HEK293 (cell line): ENCODE results near the gene TEX2.

Experiments
- CTCF ChIA-PET: fragments of 350-600 bp; formaldehyde crosslinking; extraction: SDS; loops from one replicate; lab custom pipeline; 2021; ENCODE audit warnings: antibody characterized with exemption; lab: Yijun Ruan, JAX
- POLR2A ChIA-PET: fragments of 300-600 bp; formaldehyde crosslinking; extraction: SDS; loops from one replicate; lab custom pipeline; 2020; ENCODE audit warnings: antibody characterized with exemption, inconsistent platforms; lab: Yijun Ruan, JAX
- H3K27ac ChIP-seq: fragments of 200-500 bp; sonication (Bioruptor generic); 2 replicates; pipeline ENCODE4 v1.5.1; 2014; ENCODE audit warnings: low read depth, low read length, control low read depth, inconsistent platforms; ENCODE audit errors: extremely low read depth
- H3K36me3 ChIP-seq, 2 experiments: fragments of 200-500 bp in 1 of 2; sonication (Bioruptor generic) in 1 of 2; 1 replicate in 1 of 2; 2 replicates in 1 of 2; pipeline ENCODE4 v1.5.1; 2014 to 2017; ENCODE audit warnings: inconsistent platforms in 2 of 2, low read length in 2 of 2; ENCODE audit not compliant: control insufficient read depth in 2 of 2, insufficient read depth in 1 of 2
- H3K4me1 ChIP-seq: fragments of 200-500 bp; sonication (Bioruptor generic); 2 replicates; pipeline ENCODE4 v1.5.1; 2014; ENCODE audit warnings: mild to moderate bottlenecking, low read length, inconsistent platforms; ENCODE audit not compliant: control insufficient read depth, insufficient read depth
- H3K4me3 ChIP-seq: 2 replicates; pipeline ENCODE4 v1.5.1; 2011; ENCODE audit warnings: low read depth, mild to moderate bottlenecking, control low read depth, low read length, moderate library complexity
- H3K9me3 ChIP-seq: fragments of 200-500 bp; sonication (Bioruptor generic); 2 replicates; pipeline ENCODE4 v1.5.1; 2014; ENCODE audit warnings: low read depth, low read length, inconsistent platforms; ENCODE audit not compliant: control insufficient read depth, insufficient read depth
- BCL11B ChIP-seq: fragments of 450-650 bp; formaldehyde crosslinking; IDR thresholded peaks from 2 replicates; pipeline ENCODE4 v1.5.1; 2016; ENCODE audit warnings: low read depth, missing biosample characterization, missing genetic modification characterization
- GLIS1 ChIP-seq: fragments of 450-650 bp; formaldehyde crosslinking; IDR thresholded peaks from 2 replicates; pipeline ENCODE4 v1.5.1; 2016; ENCODE audit warnings: missing biosample characterization, missing genetic modification characterization
- IKZF3 ChIP-seq: fragments of 450-650 bp; IDR thresholded peaks from 2 replicates; pipeline ENCODE4 v1.5.0; 2018; ENCODE audit warnings: missing biosample characterization, mild to moderate bottlenecking, missing genetic modification characterization, moderate library complexity
- SCRT2 ChIP-seq: fragments of 450-650 bp; formaldehyde crosslinking; IDR thresholded peaks from 2 replicates; pipeline ENCODE4 v1.5.1; 2016; ENCODE audit warnings: missing biosample characterization, missing genetic modification characterization
- TSHZ1 ChIP-seq: fragments of 450-650 bp; formaldehyde crosslinking; IDR thresholded peaks from 2 replicates; pipeline ENCODE4 v1.5.1; 2016; ENCODE audit warnings: missing biosample characterization, missing genetic modification characterization, borderline replicate concordance
- ZBTB20 ChIP-seq: fragments of 450-650 bp; formaldehyde crosslinking; IDR thresholded peaks from 2 replicates; pipeline ENCODE4 v1.5.1; 2016; ENCODE audit warnings: missing biosample characterization, missing genetic modification characterization
- ZBTB21 ChIP-seq: fragments of 450-650 bp; formaldehyde crosslinking; IDR thresholded peaks from 2 replicates; pipeline ENCODE4 v1.5.1; 2017; ENCODE audit warnings: missing biosample characterization, missing genetic modification characterization
- ZNF121 ChIP-seq: fragments of 450-650 bp; formaldehyde crosslinking; IDR thresholded peaks from 2 replicates; pipeline ENCODE4 v1.5.1; 2016; ENCODE audit warnings: missing biosample characterization, missing genetic modification characterization
- ZNF146 ChIP-seq: fragments of 450-650 bp; formaldehyde crosslinking; IDR thresholded peaks from 2 replicates; pipeline ENCODE4 v1.5.1; 2016; ENCODE audit warnings: missing biosample characterization, missing genetic modification characterization
- ZNF174 ChIP-seq: fragments of 450-650 bp; formaldehyde crosslinking; IDR thresholded peaks from 2 replicates; pipeline ENCODE4 v1.5.0; 2017; ENCODE audit warnings: missing biosample characterization, mild to moderate bottlenecking, missing genetic modification characterization
- ZNF19 ChIP-seq: fragments of 450-650 bp; formaldehyde crosslinking; IDR thresholded peaks from 2 replicates; pipeline ENCODE4; 2016; ENCODE audit warnings: missing biosample characterization, missing genetic modification characterization, low read depth
- ZNF416 ChIP-seq: fragments of 450-650 bp; formaldehyde crosslinking; IDR thresholded peaks from 2 replicates; pipeline ENCODE4 v1.5.1; 2016; ENCODE audit warnings: missing biosample characterization, missing genetic modification characterization
- ZNF473 ChIP-seq: fragments of 450-650 bp; formaldehyde crosslinking; IDR thresholded peaks from 2 replicates; pipeline ENCODE4 v1.5.1; 2017; ENCODE audit warnings: missing biosample characterization, missing genetic modification characterization
- ZNF555 ChIP-seq: fragments of 450-650 bp; formaldehyde crosslinking; conservative IDR thresholded peaks from 2 replicates; pipeline ENCODE4 v1.5.1; 2017; ENCODE audit warnings: missing biosample characterization, mild to moderate bottlenecking, missing genetic modification characterization, inconsistent platforms
- ZNF560 ChIP-seq: fragments of 450-650 bp; formaldehyde crosslinking; IDR thresholded peaks from 2 replicates; pipeline ENCODE4 v1.5.1; 2017; ENCODE audit warnings: missing biosample characterization, missing genetic modification characterization, borderline replicate concordance
- ZNF639 ChIP-seq: fragments of 450-650 bp; formaldehyde crosslinking; IDR thresholded peaks from 2 replicates; pipeline ENCODE4 v1.5.1; 2016; ENCODE audit warnings: missing biosample characterization, missing genetic modification characterization
- ZNF660 ChIP-seq: fragments of 450-650 bp; IDR thresholded peaks from 2 replicates; pipeline ENCODE4 v1.5.1; 2018; ENCODE audit warnings: missing biosample characterization, mild to moderate bottlenecking, missing genetic modification characterization
- ZNF692 ChIP-seq: fragments of 450-650 bp; formaldehyde crosslinking; IDR thresholded peaks from 2 replicates; pipeline ENCODE4 v1.5.1; 2016; ENCODE audit warnings: missing biosample characterization, missing genetic modification characterization
- ZNF777 ChIP-seq: fragments of 450-650 bp; formaldehyde crosslinking; IDR thresholded peaks from 2 replicates; pipeline ENCODE4 v1.5.1; 2017; ENCODE audit warnings: missing biosample characterization, missing genetic modification characterization, borderline replicate concordance
- ZNF785 ChIP-seq: fragments of 450-650 bp; formaldehyde crosslinking; IDR thresholded peaks from 2 replicates; pipeline ENCODE4 v1.5.1; 2016; ENCODE audit warnings: missing biosample characterization, missing genetic modification characterization

TEX2 gene

GRCh38 chr17:64205804-64206203, 57.3 kb downstream of the TEX2 start:
- CTCF ChIA-PET, result no interaction called here
- peaks cover 13% of the 10 kb centered on the region; the same call in 1 of the 2 replicates for H3K4me1 ChIP-seq
- POLR2A ChIA-PET, result interaction anchor here (0.6 to 0.8 kb wide), 3 partner anchors 58 to 264 kb away, joined by 4 to 5 read pairs (median 4); no protein-coding TSS in a partner anchor
- no peaks in the 10 kb centered on the region for H3K9me3 ChIP-seq
- H3K36me3 ChIP-seq, result no peaks in the 10 kb centered on the region
- H3K27ac ChIP-seq, result no peak overlapping the region
- TF ChIP-seq SCRT2 (tag by site-specific recombination) (no peak), ZNF19 (tag by site-specific recombination) (no peak), ZNF174 (tag by site-specific recombination) (no peak), ZNF692 (tag by site-specific recombination) (no peak), TSHZ1 (tag by site-specific recombination) (no peak), ZNF785 (tag by site-specific recombination) (no peak), ZNF555 (tag by site-specific recombination) (no peak), ZNF660 (tag by site-specific recombination) (no peak), ZNF560 (tag by site-specific recombination) (no peak)
- H3K4me3 ChIP-seq, result no peak overlapping the region

GRCh38 chr17:64203630-64204029, 59.4 kb downstream of the TEX2 start:
- Histone ChIP-seq H3K4me1 (peaks cover 20% of the 10 kb centered on the region), H3K36me3 (no peaks in the 10 kb centered on the region), H3K9me3 (no peaks in the 10 kb centered on the region), H3K27ac (no peak overlapping the region), H3K4me3 (no peak overlapping the region)
- ChIA-PET CTCF (no interaction called here), POLR2A (no interaction called here)
- TF ChIP-seq IKZF3 (tag by site-specific recombination), result no peak
- TF ChIP-seq ZNF777 (tag by site-specific recombination), result no peak
- TF ChIP-seq GLIS1 (tag by site-specific recombination), result no peak
- TF ChIP-seq ZNF473 (tag by site-specific recombination), result no peak
- TF ChIP-seq ZNF121 (tag by site-specific recombination), result no peak
- TF ChIP-seq ZNF19 (tag by site-specific recombination), result no peak
- no peak for TF ChIP-seq ZNF639
- TF ChIP-seq BCL11B (tag by site-specific recombination), result no peak
- no peak for TF ChIP-seq ZNF416 (tag by site-specific recombination)
- no peak for TF ChIP-seq ZBTB20 (tag by site-specific recombination)
- TF ChIP-seq ZNF146 (tag by site-specific recombination), result no peak
- no peak for TF ChIP-seq ZBTB21 (tag by site-specific recombination)
